NCI-H2107 (cell line): ENCODE measurements around the gene GPAT2.
"Not testable (repeated sequence)": the region's sequence is repeated elsewhere in the genome, so short reads cannot be mapped to it uniquely, and the experiment has no call there.

ENCODE experiments used
- DNase-seq: peaks from one replicate; lab custom pipeline; 2025; lab: John Stamatoyannopoulos, UW

The GPAT2 gene

GRCh38 chr2:96034792-96035191 lies at the start of gene GPAT2:
Gene GPAT2 (minus strand): TSS chr2:96034916. CDS start chr2:96032359, 2,557 bp downstream.
- not testable (repeated sequence) for DNase-seq

- DNase-seq: no peak
Measured at GRCh38 chr2:96083989-96084857, 49.5 kb upstream of the GPAT2 start.

GRCh38 chr2:96083064-96083939 lies 48.6 kb upstream of the GPAT2 start:
- DNase-seq: no peak

- no peak for DNase-seq
Measured at GRCh38 chr2:96082211-96083063, 47.7 kb upstream of the GPAT2 start.

GRCh38 chr2:96081042-96081441 lies 46.3 kb upstream of the GPAT2 start:
- DNase-seq: no peak

- no peak for DNase-seq
Measured at GRCh38 chr2:96075199-96075771, 40.6 kb upstream of the GPAT2 start.

- no peak for DNase-seq
Measured at GRCh38 chr2:96074156-96074555, 39.4 kb upstream of the GPAT2 start.

- DNase-seq: no peak
Measured at GRCh38 chr2:96073170-96073775, 38.6 kb upstream of the GPAT2 start.

GRCh38 chr2:96072746-96073145 lies 38.0 kb upstream of the GPAT2 start:
- DNase-seq: no peak

GRCh38 chr2:96071977-96072491 lies 37.3 kb upstream of the GPAT2 start:
- DNase-seq: peak; percentile 10

- DNase-seq: not testable (repeated sequence)
Measured at GRCh38 chr2:96071087-96071976, 36.6 kb upstream of the GPAT2 start.

GRCh38 chr2:96070351-96070750 lies 35.6 kb upstream of the GPAT2 start:
- DNase-seq: not testable (repeated sequence)

GRCh38 chr2:96069878-96070277 lies 35.2 kb upstream of the GPAT2 start:
- not testable (repeated sequence) for DNase-seq

- not testable (repeated sequence) for DNase-seq
Measured at GRCh38 chr2:96067902-96068581, 33.3 kb upstream of the GPAT2 start.

GRCh38 chr2:96067098-96067660 lies 32.5 kb upstream of the GPAT2 start:
- not testable (repeated sequence) for DNase-seq

- not testable (repeated sequence) for DNase-seq
Measured at GRCh38 chr2:96066511-96066910, 31.8 kb upstream of the GPAT2 start.

GRCh38 chr2:96065954-96066353 lies 31.2 kb upstream of the GPAT2 start:
- not testable (repeated sequence) for DNase-seq

GRCh38 chr2:96065381-96065930 lies 30.7 kb upstream of the GPAT2 start:
- DNase-seq: no peak
